WTC11 (cell line): ENCODE results near the gene VTN. TPM values are rescaled to one million over a fixed set of nuclear protein-coding genes. Genes with fewer than 3 reads are reported as not detected.
A peak's percentile ranks its signal among the peaks of the same experiment; 100 is the strongest.

Experiments used
- ATAC-seq: fragments of 200-7000 bp; cut with Tn5 transposase; 2 replicates; pipeline ENCODE4 v1.10.0; 2021; ENCODE audit warnings: mild to moderate bottlenecking, moderate library complexity
- CTCF ChIA-PET: fragments of 300-600 bp; sonication (Branson Sonifier 250); formaldehyde crosslinking; loops from one replicate; lab custom pipeline; 2021; ENCODE audit warnings: antibody characterized with exemption; lab: Charles Lee
- POLR2A ChIA-PET: fragments of 350-600 bp; sonication (Branson Sonifier 250); formaldehyde crosslinking; loops from one replicate; lab custom pipeline; 2021; ENCODE audit warnings: antibody characterized with exemption; lab: Charles Lee
- DNase-seq: peaks from one replicate; pipeline ENCODE4 v3.0.0; 2021; ENCODE audit warnings: low spot score
- H3K27ac Mint-ChIP-seq: 2 replicates; pipeline ENCODE4 v1.8.0; 2021; ENCODE audit warnings: mixed read lengths
- H3K27me3 Mint-ChIP-seq: 2 replicates; pipeline ENCODE4 v1.8.0; 2021; ENCODE audit warnings: low read depth, mild to moderate bottlenecking, moderate library complexity, mixed read lengths
- H3K36me3 Mint-ChIP-seq: 2 replicates; pipeline ENCODE4 v1.8.0; 2021; ENCODE audit warnings: mixed read lengths
- H3K4me1 Mint-ChIP-seq: 2 replicates; pipeline ENCODE4 v1.8.0; 2022; ENCODE audit warnings: mixed read lengths
- H3K4me3 Mint-ChIP-seq: 2 replicates; pipeline ENCODE4 v1.8.0; 2021; ENCODE audit warnings: mild to moderate bottlenecking, moderate library complexity, mixed read lengths
- H3K9me3 Mint-ChIP-seq: 2 replicates; pipeline ENCODE4 v1.8.0; 2021; ENCODE audit warnings: mixed read lengths
- ARID4B ChIP-seq: sonication (generic); formaldehyde crosslinking; IDR thresholded peaks from 2 replicates; pipeline ENCODE4 v1.8.0; 2023; ENCODE audit warnings: missing genetic modification reagents, mild to moderate bottlenecking, borderline replicate concordance
- ATF1 ChIP-seq: sonication (generic); formaldehyde crosslinking; IDR thresholded peaks from 2 replicates; pipeline ENCODE4 v1.8.1; 2023; ENCODE audit warnings: mild to moderate bottlenecking, moderate library complexity, missing genetic modification reagents
- CREM ChIP-seq: sonication (generic); formaldehyde crosslinking; IDR thresholded peaks from 2 replicates; pipeline ENCODE4 v1.8.1; 2022; ENCODE audit warnings: mild to moderate bottlenecking, missing genetic modification reagents, moderate library complexity
- E2F5 ChIP-seq: sonication (generic); formaldehyde crosslinking; IDR thresholded peaks from 2 replicates; pipeline ENCODE4 v1.8.1; 2022; ENCODE audit warnings: mild to moderate bottlenecking, moderate library complexity, missing genetic modification reagents
- GRHL2 ChIP-seq: fragments of 250-450 bp; sonication (Bioruptor Pico); IDR thresholded peaks from 2 replicates; pipeline ENCODE4 v1.8.0; 2022; ENCODE audit warnings: mild to moderate bottlenecking, moderate library complexity; ENCODE audit not compliant: insufficient replicate concordance, severe bottlenecking
- IRF1 ChIP-seq: sonication (generic); formaldehyde crosslinking; IDR thresholded peaks from 2 replicates; pipeline ENCODE4 v1.8.0; 2023; ENCODE audit warnings: missing genetic modification reagents
- JAZF1 ChIP-seq: fragments of 250-450 bp; sonication (Bioruptor Pico); IDR thresholded peaks from 2 replicates; pipeline ENCODE4 v1.9.0; 2021; ENCODE audit warnings: moderate library complexity, mild to moderate bottlenecking, inconsistent platforms
- JUN ChIP-seq: sonication (generic); formaldehyde crosslinking; IDR thresholded peaks from 2 replicates; pipeline ENCODE4 v1.8.0; 2023; ENCODE audit warnings: mild to moderate bottlenecking, missing genetic modification reagents
- KAT7 ChIP-seq: sonication (generic); formaldehyde crosslinking; IDR thresholded peaks from 2 replicates; pipeline ENCODE4 v1.8.1; 2023; ENCODE audit warnings: missing genetic modification reagents, mild to moderate bottlenecking, borderline replicate concordance
- MXD4 ChIP-seq: fragments of 250-450 bp; sonication (Bioruptor Pico); IDR thresholded peaks from 2 replicates; pipeline ENCODE4 v1.8.0; 2021; ENCODE audit warnings: mild to moderate bottlenecking, moderate library complexity, borderline replicate concordance
- NR1H2 ChIP-seq: sonication (generic); formaldehyde crosslinking; IDR thresholded peaks from 2 replicates; pipeline ENCODE4 v1.9.0; 2021; ENCODE audit warnings: mild to moderate bottlenecking, moderate library complexity, missing genetic modification reagents
- NR2C2 ChIP-seq: sonication (generic); formaldehyde crosslinking; IDR thresholded peaks from 2 replicates; pipeline ENCODE4 v1.8.0; 2022; ENCODE audit warnings: mild to moderate bottlenecking, missing genetic modification reagents
- PREB ChIP-seq: sonication (generic); formaldehyde crosslinking; IDR thresholded peaks from 2 replicates; pipeline ENCODE4 v1.8.1; 2022; ENCODE audit warnings: mild to moderate bottlenecking, missing genetic modification reagents, moderate library complexity, borderline replicate concordance
- SMAD4 ChIP-seq: sonication (generic); formaldehyde crosslinking; IDR thresholded peaks from 2 replicates; pipeline ENCODE4 v1.8.0; 2022; ENCODE audit warnings: mild to moderate bottlenecking, missing genetic modification reagents
- SOX15 ChIP-seq: fragments of 250-450 bp; sonication (Bioruptor Pico); IDR thresholded peaks from 2 replicates; pipeline ENCODE4 v1.9.0; 2021; ENCODE audit warnings: mild to moderate bottlenecking
- SP1 ChIP-seq: sonication (generic); formaldehyde crosslinking; conservative IDR thresholded peaks from 2 replicates; pipeline ENCODE4 v1.8.1; 2022; ENCODE audit warnings: missing genetic modification reagents
- TEAD1 ChIP-seq: sonication (generic); formaldehyde crosslinking; IDR thresholded peaks from 2 replicates; pipeline ENCODE4 v1.8.0; 2022; ENCODE audit warnings: mild to moderate bottlenecking, missing genetic modification reagents
- ZBTB43 ChIP-seq: sonication (generic); formaldehyde crosslinking; IDR thresholded peaks from 2 replicates; pipeline ENCODE4 v1.8.1; 2023; ENCODE audit warnings: mild to moderate bottlenecking, missing genetic modification reagents
- ZNF425 ChIP-seq: fragments of 250-450 bp; sonication (Bioruptor Pico); conservative IDR thresholded peaks from 2 replicates; pipeline ENCODE4 v1.9.0; 2021; ENCODE audit warnings: mild to moderate bottlenecking
- total RNA-seq: library from RNA; stranded (reverse); gene quantifications from 3 replicates; pipeline ENCODE4 v1.2.3, GENCODE V29; 2021

VTN gene
- total RNA-seq, 1 experiment from 2014 or later, result 1.6 TPM

- no peak for TF ChIP-seq JAZF1 (CRISPR knock-in tag)
- no peak for TF ChIP-seq ARID4B
- no peak for TF ChIP-seq SOX15
- TF ChIP-seq NR1H2, result no peak
- no peak for TF ChIP-seq SP1
Measured at GRCh38 chr17:28326114-28326513, 44.0 kb downstream of the VTN start (continued).

GRCh38 chr17:28325211-28325610, 44.9 kb downstream of the VTN start:
- Mint-ChIP-seq H3K36me3 (peaks cover 47% of the 10 kb centered on the region), H3K27ac (peak overlapping the region; percentile 84), H3K27me3 (no peaks in the 10 kb centered on the region), H3K4me1 (peaks cover 27% of the 10 kb centered on the region), H3K4me3 (no peak overlapping the region)
- ChIA-PET CTCF (interaction anchor here (1.3 kb wide), 1 partner anchor 10 kb away, joined by 4 read pairs; the partner anchor contains the start of genes IFT20 and TNFAIP1), POLR2A (interaction anchor here (1.2 kb wide), 1 partner anchor 10 kb away, joined by 4 read pairs; the partner anchor contains the start of genes IFT20 and TNFAIP1)
- TF ChIP-seq ZBTB43 (CRISPR knock-in tag) (no peak), ZNF425 (CRISPR knock-in tag) (no peak), CREM (CRISPR knock-in tag) (no peak), E2F5 (CRISPR knock-in tag) (no peak), ATF1 (CRISPR knock-in tag) (no peak), JUN (CRISPR knock-in tag) (no peak), GRHL2 (no peak), TEAD1 (CRISPR knock-in tag) (no peak), IRF1 (CRISPR knock-in tag) (no peak), MXD4 (CRISPR knock-in tag) (no peak), PREB (no peak), SMAD4 (CRISPR knock-in tag) (no peak), NR2C2 (CRISPR knock-in tag) (no peak), JAZF1 (CRISPR knock-in tag) (no peak), KAT7 (no peak), SP1 (no peak)
- TF ChIP-seq, all 79 proteins: peak for 0
- ATAC-seq (no peak), DNase-seq (no peak)
- no peaks in the 10 kb centered on the region for H3K9me3 Mint-ChIP-seq
